ENCODE results near the gene AGPAT1. TPM values are rescaled to one million over a fixed set of nuclear protein-coding genes. Genes with fewer than 3 reads are reported as not detected.

The AGPAT1 gene
- total and polyA plus RNA-seq, 2 of the 8 experiments (the other 6 are each of a cell fraction or from before 2014, with no cell fraction given) = 96.0 to 222 TPM

- TF ChIP-seq CTBP2 (IDR thresholded peaks at IDR 0.05; ENCODE audit: borderline replicate concordance, insufficient read depth, insufficient read length, low read length) = no peak
- TF ChIP-seq BCL11A (IDR thresholded peaks at IDR 0.05; ENCODE audit: low read depth in 2 of 2, low read length in 2 of 2) = no peak
- no peak for TF ChIP-seq NANOG (IDR thresholded peaks at IDR 0.05; ENCODE audit: insufficient read depth, low read depth, low read length, poor library complexity, severe bottlenecking)
- no peak for TF ChIP-seq SIRT6 (IDR thresholded peaks at IDR 0.05; ENCODE audit: low read length)
- no peak for TF ChIP-seq SRF (IDR thresholded peaks at IDR 0.05; ENCODE audit: low read depth, low read length)
- TF ChIP-seq HDAC2 (IDR thresholded peaks at IDR 0.05; ENCODE audit: borderline replicate concordance in 1 of 2, low read depth in 2 of 2, low read length in 2 of 2) = 0 out of 4 replicates have a peak, but pooled peaks of 1 of the 2 experiments have one; percentile 27
- TF ChIP-seq POLR2AphosphoS5 (IDR thresholded peaks at IDR 0.05; ENCODE audit: low read depth, low read length) = 0 out of 2 replicates have a peak, but pooled peaks have one; percentile 31
- peak; percentile 91 for TF ChIP-seq SP1 (IDR thresholded peaks at IDR 0.05; ENCODE audit: low read depth, low read length)
- TF ChIP-seq SP4 (IDR thresholded peaks at IDR 0.05; ENCODE audit: low read length) = no peak
- peak; percentile 18; the same call in 1 of the 2 replicates for TF ChIP-seq EGR1 (IDR thresholded peaks at IDR 0.05; ENCODE audit: borderline replicate concordance, low read depth, low read length)
- no peak for TF ChIP-seq FOSL1 (IDR thresholded peaks at IDR 0.05; ENCODE audit: insufficient read depth, low read depth, low read length)
- TF ChIP-seq, protein P1, sequence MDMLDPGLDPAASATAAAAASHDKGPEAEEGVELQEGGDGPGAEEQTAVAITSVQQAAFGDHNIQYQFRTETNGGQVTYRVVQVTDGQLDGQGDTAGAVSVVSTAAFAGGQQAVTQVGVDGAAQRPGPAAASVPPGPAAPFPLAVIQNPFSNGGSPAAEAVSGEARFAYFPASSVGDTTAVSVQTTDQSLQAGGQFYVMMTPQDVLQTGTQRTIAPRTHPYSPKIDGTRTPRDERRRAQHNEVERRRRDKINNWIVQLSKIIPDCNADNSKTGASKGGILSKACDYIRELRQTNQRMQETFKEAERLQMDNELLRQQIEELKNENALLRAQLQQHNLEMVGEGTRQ (IDR thresholded peaks at IDR 0.05; ENCODE audit: low read length) = no peak
- TF ChIP-seq TAF1 (IDR thresholded peaks at IDR 0.05; ENCODE audit: low read depth, low read length) = peak; percentile 66
- TF ChIP-seq EP300 (IDR thresholded peaks at IDR 0.05; ENCODE audit: borderline replicate concordance in 1 of 2, low read depth in 2 of 2, low read length in 2 of 2) = peak in 1 of 2 experiments; percentile 10; a peak in 1 of 3 replicates
- no peak for TF ChIP-seq EZH2 (IDR thresholded peaks at IDR 0.05; ENCODE audit: low read depth, low read length, severe bottlenecking)
- TF ChIP-seq KDM1A (IDR thresholded peaks at IDR 0.05; ENCODE audit: borderline replicate concordance, low read length) = no peak
- peak; percentile 74 for TF ChIP-seq CHD2 (IDR thresholded peaks at IDR 0.05; ENCODE audit: low read length)
- peak; percentile 65; the same call in 1 of the 2 replicates for TF ChIP-seq TBP (IDR thresholded peaks at IDR 0.05; ENCODE audit: low read depth, low read length)
- TF ChIP-seq SUZ12 (IDR thresholded peaks at IDR 0.05; ENCODE audit: low read length) = no peak
- TF ChIP-seq, protein P2, sequence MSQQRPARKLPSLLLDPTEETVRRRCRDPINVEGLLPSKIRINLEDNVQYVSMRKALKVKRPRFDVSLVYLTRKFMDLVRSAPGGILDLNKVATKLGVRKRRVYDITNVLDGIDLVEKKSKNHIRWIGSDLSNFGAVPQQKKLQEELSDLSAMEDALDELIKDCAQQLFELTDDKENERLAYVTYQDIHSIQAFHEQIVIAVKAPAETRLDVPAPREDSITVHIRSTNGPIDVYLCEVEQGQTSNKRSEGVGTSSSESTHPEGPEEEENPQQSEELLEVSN (IDR thresholded peaks at IDR 0.05) = no peak
- no peak for TF ChIP-seq CBX8 (IDR thresholded peaks at IDR 0.05; ENCODE audit: borderline replicate concordance, low read depth, low read length)
- no peak for TF ChIP-seq RXRA (IDR thresholded peaks at IDR 0.05; ENCODE audit: insufficient read depth, low read depth, low read length)
These were observed at the start of gene AGPAT1 (continued) for GRCh38 chr6:32175711-32176475.
